ENCODE results near the gene RNF224.

Gene RNF224

DNA sequence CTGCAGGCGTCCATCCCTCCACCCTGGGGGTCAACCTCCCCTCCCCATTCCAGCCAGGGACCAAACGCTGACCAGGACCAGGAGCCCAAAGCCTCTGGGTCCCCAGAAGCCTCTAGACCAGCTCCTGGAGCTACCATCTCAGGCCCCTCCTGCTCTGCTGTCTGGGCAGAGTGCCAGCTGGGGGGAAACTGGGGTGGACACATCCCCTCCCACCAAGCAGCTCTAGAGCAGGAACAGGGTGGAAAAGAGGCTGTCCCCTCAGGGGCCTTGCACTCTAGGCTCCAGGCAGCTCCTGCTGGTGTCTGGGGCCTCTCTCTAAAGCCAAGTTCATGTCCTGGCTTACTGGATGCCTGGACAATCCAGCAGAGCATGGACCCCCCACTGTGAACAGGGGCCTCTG lies 34.4 kb upstream of the RNF224 start:
- DNase-seq = no peak

DNA sequence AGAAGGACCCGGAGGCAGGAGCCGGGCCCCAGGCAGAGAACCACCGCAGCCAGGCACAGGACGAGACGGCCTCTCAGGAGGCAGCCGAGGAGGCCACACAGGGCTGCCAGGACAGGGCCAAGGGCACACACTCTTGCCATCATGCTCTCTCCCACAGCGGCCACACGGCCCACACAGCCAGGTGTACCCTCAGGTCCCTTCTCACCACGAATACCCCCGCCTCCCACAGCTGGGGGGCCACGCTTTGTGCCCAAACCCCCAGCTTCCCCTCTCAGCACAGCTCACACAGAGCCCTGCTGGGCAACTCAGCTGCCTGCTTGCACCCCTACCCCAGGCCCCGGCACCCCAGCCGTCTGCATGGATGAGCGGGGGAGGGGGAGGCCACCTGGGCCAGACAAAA lies 33.5 kb upstream of the RNF224 start:
- no peak for DNase-seq

DNA sequence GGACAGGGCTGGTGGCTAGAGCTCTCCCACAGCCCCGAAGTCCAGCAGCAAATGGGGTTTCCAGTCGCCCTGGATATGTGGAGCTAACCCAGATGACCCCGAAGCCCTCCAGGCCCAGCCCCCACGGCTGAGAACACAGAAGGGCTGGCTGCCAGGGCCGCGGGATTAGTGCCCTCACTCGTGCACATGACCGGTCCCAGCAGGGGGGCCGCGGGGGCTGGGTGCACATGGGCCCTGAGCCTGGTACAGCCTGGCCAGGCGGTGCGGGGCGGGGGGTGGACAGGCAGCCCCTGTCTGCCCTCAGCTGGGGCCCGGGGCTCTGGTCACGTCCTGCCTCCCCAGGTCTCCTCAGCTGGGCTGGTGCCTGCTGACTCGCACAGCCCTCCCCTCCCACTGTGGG lies 32.9 kb upstream of the RNF224 start:
- DNase-seq = no peak

DNA sequence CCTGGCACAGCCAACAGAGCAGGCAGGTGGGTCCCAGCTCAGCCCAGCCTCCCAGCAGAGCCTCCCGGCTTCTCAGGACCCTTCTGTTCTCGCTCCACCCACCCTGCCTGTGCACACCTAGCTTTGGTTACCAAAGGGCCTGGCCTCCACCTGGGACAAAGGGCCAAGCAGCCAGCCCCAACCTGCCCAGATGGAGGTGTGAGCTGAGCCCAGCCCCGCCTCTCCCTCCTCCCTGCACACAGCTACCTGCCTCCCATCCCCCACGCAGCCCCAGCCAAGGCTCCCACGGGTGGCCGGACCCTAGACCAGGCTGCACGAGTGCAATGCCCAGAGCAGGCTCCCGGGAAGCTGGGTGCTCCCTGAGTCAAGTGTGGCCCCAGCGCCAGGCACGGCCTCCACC lies 32.4 kb upstream of the RNF224 start:
- no peak for DNase-seq

DNA sequence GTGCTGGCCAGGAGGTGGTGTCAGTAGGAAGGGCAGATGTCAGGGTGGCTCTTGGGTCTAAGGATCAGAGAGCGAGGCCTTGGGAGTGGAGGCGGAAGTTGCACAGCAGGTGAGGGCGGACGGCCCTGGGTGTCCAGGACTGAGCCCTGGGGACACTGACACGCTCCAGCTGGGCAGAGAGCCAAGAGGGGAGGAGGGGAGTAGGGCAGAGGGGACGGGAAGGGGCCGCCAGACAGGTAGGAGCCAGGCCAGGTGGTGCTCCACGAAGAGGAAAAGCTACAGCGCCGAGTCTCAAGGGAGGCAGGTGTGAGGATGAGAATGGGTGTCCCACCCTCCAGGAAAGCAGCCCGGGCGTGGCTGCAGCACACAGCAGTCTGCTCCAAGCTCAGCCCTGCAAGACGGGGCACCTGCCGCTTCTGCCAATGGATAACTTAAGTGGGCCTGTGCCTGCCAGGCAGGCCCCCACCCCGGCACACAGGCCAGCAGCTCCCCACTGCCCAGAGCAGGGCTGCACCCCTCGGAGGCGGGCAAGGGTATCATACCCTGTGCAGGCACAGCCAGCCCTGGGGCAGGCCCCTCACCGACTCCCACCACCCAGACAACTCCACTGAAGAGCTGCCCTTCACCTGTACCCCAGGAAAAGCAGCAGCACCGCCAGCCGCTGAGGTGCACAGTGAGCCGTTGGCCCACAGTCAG lies 31.6 kb upstream of the RNF224 start:
- no peak for DNase-seq

DNA sequence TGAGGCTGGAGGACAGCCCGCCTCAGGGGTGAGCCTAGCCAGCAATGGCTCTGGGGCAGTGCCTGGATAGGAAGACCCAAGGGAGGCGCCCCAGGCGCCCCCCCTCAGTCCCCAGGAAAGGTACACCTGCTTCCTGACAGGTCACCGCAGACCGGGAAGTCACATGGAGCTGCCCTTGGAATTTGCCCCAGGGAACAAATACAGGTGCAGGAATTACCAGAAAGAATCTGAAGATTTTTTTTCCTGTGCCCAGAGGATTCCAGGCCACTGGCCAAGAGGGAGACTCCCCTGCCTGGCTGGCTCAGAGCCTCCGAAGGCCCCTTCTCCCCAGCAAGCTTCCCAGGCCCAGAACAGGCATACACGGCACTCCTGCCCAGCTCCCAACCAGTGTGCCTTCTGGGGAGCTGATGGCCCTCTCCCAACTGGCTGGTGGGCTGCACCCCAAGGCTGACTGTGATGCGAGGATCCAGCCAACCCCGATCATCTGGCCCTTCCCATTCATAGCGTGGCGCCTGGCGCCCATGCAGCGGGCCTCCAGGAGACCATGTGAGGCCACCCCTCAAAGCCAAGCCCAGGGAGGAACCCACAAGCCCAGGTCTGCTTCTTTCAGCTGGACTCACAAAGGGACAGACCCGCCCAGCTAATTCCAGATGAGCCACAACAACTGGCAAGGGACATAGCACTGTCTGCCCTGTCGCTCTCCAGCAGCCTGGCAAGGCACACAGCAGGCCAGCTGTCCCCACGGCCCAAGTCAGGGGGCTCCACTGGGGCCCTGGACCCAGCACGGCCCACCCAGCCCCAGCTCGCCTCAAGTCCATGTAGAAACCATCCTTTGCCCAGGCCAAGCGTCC lies 29.0 kb upstream of the RNF224 start:
- no peak for DNase-seq

DNA sequence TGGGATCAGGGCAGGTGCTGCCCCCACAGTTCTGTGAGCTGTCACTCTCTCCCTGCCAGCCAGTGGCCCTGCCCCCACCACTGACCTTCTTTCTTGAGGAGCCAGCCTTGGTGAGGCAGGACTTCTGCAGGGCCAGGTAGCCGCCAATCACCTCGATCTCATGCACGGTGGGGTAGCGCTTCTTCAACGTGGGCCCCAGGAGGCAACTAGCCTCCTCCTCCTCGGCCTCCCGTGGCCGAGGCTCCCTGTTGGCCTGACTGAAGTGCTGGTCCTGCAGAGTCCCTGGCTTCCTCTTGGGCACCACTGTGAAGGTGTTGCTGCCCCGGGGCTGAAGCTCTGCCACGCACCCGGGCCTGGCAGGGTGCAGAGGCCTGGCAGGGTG lies 28.4 kb upstream of the RNF224 start:
- no peak for DNase-seq

DNA sequence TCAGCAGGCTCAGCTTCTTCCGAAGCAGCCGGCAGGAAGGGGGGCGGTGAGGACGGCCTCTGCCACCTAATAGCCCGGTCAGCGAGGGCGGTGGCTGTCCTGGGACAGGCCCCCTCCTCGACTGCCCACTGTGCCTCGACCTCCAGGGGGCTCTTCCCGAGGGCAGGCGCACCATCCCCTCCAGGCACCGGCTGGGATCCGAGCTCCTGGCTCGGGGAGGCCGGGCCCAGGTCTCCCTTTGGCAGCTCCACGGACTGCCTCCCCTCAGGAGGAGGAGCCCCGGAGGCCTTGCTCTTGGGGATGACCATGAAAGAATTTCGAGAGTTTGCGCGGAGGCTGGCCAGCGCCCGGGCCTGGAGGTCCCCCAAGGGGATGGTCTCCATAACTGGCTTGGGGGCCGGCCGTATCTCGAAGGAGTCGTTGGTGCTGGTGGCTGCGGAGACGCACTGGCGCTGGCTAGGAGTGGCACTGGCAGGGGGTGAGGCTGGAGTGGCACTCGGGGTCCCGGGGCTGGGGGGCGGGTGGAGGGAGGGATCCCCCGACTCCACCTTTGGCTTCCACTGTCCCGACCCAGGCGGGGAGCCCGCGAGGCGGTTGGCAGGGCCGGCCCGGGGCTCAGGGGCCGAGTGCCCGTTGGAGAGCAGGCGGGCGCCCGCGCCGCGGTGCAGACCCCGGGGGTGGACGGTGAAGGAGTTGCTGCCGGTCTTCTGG lies 27.7 kb upstream of the RNF224 start:
- no peak for DNase-seq

DNA sequence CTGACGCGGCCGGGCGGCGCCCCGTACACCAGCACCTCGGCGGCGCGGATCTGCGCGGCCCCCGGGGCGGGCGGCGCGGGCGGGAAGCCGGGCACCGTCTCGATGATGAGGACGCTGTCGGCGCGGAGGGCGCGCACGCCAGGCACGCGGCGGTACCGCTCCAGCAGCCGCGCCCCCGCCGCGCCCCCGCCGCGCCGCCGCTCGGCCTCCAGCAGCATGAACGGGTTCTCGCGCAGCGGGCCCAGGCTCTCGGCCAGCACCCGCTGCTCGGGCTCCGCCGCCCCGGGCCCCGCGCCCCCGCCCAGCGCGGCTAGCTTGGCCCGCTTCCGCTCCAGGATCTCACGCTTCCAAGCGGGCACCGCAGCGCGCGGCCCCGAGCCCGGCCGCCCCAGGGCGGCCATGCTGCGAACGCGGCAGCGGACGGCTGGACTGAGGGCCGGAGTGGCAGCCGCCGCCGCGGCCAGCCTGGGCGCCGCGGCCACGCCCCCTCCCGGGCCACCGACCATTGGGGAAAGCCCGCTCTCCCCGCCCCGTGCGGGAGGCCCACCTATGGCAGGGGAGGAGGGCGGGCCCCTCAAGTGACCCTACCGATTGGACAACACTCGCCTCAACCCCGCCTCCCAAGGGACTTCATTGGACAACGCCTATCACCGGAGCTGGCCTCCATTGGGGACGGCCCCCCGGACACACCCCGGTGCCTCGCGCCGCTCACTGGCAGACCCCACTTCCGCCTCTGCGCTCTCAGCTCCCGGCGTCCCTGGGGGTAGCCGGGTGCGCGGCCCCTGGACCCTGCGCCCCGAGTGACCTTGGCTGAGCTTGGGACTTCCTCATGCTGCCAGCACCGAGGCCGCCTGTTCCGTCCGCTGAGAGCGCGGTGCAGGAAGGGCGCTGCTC lies 26.7 kb upstream of the RNF224 start, which contains the start of gene TPRN:
Gene TPRN (minus strand): TSS at position 431 of the 894 bp plus-strand sequence. CDS start 30 bp downstream, at position 401.
- DNase-seq = peak; percentile 99

DNA sequence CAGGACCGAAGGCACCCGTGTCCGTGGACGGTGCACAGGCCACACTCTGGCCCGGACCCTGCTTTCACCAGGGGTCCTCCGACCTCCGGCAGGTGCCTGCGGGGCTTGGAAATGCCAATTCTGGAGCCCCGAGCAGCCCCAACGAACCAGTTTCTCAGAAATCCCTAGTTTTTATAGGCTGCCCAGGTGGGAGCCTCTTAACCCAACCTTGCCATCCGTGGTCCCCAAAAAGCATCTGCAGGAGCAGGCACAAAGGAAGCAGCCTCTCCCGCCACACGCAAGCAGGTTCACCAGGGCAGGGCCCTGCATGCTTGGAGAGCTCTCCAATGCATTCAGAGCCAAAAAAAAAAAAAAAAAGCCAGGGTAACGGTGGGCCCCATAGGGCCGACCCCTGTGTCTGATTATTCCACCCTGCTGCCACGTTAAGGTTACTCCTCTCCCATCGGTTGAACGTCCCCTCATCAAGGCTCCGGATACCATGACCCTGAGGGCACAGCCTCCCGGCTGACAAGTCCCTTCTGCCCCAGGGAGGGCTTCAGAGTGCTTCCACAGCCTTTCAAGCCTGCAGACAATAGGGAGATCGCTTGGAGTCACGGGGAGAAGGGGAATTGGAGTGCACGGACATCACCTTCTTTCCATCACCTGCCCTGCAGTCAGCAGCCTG lies 26.0 kb upstream of the RNF224 start:
- no peak for DNase-seq

DNA sequence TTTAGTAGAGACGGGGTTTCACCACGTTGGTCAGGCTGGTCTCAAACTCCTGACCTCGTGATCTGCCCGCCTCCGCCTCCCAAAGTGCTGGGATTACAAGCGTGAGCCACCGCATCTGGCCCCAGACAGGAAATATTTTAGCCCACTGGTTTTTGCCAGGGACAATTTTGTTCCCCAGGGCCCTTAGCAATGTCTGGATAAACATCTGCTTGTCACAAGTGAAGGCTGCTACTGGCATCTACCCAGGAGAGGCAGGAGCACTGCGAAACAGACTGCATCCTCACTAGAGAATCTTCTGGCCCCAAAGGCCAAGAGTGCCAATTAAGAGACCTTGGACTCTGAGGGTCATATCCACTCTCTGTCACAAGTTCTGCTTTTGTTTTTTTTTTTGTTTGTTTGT lies 24.3 kb upstream of the RNF224 start:
- DNase-seq = no peak

DNA sequence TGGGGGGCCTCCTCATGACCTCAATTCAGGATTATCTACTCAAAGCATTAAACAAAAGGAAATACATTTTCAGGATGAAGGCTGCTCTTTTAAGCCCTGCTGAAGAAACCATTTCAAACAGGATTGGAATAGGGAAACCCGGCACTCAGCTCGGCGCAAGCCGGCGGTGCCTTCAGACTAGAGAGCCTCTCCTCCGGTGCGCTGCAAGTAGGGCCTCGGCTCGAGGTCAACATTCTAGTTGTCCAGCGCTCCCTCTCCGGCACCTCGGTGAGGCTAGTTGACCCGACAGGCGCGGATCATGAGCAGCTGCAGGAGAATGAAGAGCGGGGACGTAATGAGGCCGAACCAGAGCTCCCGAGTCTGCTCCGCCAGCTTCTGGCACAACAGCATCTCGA lies 22.6 kb upstream of the RNF224 start:
- DNase-seq = no peak

DNA sequence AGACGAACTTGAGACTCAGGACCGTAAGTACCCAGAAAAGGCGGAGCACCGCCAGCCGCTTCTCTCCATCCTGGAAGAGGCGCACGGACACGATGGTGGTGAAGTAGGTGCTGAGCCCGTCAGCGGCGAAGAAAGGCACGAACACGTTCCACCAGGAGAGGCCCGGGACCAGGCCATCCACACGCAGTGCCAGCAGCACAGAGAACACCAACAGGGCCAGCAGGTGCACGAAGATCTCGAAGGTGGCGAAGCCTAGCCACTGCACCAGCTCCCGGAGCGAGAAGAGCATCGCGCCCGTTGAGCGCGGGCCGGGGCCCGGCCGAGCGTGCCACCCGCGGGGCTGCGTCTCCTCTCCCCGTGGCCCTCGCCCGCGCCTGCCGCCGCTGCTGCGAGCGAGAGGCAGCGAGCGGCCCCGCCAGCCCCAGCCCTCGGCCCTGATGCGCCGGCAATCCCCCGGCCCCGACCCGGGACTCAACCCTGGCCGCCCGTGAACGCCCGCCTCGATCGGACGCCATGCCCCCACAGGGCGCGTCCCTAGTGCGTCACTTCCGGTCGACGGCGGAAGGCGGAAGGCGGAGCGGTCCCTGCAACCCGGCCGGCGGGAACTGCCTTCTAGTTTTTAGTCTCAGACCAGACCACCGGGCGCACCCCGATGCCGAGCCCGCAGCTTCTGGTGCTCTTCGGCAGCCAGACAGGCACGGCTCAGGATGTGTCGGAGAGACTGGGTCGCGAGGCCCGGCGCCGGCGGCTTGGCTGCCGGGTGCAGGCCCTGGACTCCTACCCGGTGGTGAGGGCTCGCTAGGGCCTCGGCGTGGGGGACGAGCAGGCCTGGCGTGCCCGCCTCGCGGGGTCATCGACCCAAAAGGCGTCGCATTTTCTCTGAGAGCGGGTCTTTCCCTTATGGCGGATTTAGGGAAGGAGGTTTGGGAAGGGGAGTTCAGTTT lies 21.9 kb upstream of the RNF224 start, which contains the start of the genes NDOR1 and TMEM203:
Gene NDOR1 (plus strand): TSS at position 575 of the 944 bp plus-strand sequence. CDS start 78 bp downstream, at position 653.
Gene TMEM203 (minus strand): TSS at position 523 of the 944 bp plus-strand sequence. CDS start 234 bp downstream, at position 289.
- peak; percentile 85 for DNase-seq

DNA sequence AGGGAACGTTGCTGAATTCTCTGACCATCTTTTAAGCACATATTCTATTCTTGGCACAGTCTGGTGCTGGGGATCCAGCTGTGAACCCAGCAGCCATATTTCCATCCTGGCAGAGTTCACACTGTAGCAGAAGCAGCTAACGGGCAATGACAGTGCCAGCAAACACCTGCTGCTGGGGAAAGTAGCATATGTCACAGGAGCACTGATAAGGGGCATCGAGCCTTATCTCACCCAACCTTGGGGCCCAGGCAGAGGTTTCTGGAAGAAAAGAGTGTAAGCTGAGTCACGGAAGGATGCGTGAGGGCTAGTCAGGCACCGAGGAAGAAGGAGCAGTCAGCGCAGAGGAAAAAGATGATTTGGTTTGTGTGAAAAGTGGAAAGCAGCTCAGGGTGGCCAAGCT lies 20.7 kb upstream of the RNF224 start:
- DNase-seq = no peak

DNA sequence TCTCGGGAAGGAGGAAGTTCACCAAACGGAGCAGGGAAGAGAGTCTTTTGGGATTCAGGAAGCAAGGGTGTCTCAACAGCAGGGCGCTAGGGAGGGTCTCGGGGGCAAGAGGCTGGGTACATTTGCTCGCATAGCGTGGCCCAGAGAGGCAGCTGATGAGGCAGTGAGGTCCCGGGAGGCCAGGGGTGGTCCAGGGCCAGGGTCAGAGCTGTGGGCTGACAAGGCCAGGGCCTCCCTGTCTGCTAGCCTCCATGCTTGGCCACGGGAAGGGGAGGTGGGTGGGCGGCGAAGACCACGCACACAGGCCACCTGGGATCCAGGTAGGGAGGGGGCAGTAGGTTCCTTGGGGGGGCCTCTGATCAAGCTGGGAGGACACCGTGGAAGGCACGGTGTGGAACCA lies 15.8 kb upstream of the RNF224 start:
- DNase-seq = no peak

DNA sequence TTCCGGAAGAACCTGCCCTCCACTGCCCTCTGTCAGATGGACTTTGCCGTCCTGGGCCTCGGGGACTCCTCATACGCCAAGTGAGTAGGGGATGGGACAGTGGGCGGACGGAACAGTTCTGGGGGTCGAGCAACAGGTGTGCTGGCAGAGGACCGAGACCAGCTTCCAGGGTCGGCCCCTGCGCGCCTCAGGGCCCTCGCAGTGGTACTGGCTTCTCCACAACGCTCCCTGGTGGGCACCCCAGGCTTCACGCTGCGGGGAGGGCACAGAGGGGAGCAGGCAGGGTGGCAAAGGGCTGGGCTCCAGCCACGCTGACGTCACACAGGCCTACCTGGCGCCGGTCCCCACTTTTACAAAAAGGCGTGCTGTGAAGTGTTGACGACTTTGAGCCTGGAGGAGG lies 14.8 kb upstream of the RNF224 start:
- no peak for DNase-seq

DNA sequence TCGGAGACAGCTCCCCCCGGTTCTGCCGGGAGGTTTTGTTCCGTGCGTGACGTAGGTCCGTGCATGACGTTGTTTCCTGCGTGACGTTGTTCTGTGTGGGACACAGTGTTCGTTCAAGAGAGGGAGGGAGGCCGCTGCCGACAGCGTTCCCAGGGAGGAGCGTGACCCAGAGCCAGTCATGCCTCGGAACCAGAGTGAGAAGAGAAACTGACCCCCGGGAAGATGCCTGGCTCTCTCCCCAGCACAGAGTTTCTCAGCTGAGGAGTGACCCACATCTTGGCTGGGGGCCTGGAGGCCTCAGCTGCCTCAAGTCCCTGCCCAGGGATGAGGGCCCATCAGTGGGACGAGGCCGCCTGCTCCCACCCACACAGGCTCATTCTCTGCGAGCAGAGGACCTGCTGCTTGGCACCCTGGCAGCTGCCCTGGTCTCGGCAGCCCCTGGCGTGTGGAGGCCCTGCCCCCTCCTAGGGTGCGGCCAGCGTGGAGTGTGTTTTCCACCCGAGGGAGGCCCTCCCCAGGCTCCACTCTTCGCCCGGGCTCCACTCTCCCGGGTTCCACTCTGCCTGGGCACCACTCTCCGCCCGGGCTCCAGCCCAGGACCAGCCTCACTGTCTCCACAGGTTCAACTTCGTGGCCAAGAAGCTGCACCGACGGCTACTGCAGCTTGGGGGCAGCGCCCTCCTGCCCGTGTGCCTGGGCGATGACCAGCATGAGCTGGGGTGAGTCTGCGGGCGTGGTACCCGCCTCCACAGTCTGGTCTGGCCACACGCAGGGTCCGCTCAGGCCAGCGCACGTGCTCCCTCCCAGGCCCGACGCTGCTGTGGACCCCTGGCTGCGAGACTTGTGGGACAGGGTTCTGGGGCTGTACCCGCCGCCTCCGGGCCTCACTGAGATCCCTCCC lies 13.9 kb upstream of the RNF224 start:
- DNase-seq = no peak

DNA sequence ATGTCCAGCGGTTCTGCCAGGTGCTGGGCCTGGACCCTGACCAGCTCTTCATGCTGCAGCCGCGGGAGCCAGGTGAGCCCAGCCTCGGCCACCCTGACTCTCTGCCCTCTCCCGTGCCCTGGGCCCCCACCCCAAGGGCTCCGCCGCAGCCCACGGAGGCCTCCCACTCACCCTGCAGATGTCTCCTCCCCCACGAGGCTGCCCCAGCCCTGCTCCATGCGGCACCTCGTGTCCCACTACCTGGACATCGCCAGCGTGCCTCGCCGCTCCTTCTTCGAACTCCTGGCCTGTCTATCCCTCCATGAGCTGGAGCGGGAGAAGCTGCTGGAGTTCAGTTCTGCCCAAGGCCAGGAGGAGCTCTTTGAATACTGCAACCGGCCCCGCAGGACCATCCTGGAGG lies 12.7 kb upstream of the RNF224 start:
- DNase-seq = no peak
